ENCODE results near the gene PINK1.

Gene PINK1

GRCh38 chr1:20618550-20618949, 14.7 kb upstream of the PINK1 start:
- H3K36me3 ChIP-seq (replicated peaks) = no peaks in the 10 kb centered on the region
- in situ Hi-C loops (cut with MboI; ENCODE audit: low sequenced_read_pairs) = no loop called here
- H3K27me3 ChIP-seq (ENCODE audit: low read depth) = no peaks in the 10 kb centered on the region
- no peak for DNase-seq (ENCODE audit: low spot score in 2 of 2)
- H3K4me1 ChIP-seq = peaks cover 4% of the 10 kb centered on the region
- H3K4me3 ChIP-seq = no peak overlapping the region
- no peaks in the 10 kb centered on the region for H3K9me3 ChIP-seq

GRCh38 chr1:20619999-20620398, 13.3 kb upstream of the PINK1 start:
- in situ Hi-C loops (cut with MboI; ENCODE audit: low sequenced_read_pairs) = no loop called here
- DNase-seq (ENCODE audit: low spot score in 2 of 2) = no peak
- Histone ChIP-seq H3K36me3 (replicated peaks) (no peaks in the 10 kb centered on the region), H3K9me3 (no peaks in the 10 kb centered on the region), H3K4me1 (peaks cover under 1% of the 10 kb centered on the region), H3K4me3 (no peak overlapping the region), H3K27me3 (ENCODE audit: low read depth) (no peaks in the 10 kb centered on the region)

GRCh38 chr1:20621012-20621411, 12.2 kb upstream of the PINK1 start:
- DNase-seq (ENCODE audit: low spot score in 2 of 2) = no peak
- Histone ChIP-seq H3K4me1 (peaks cover 8% of the 10 kb centered on the region), H3K27me3 (ENCODE audit: low read depth) (no peaks in the 10 kb centered on the region), H3K4me3 (no peak overlapping the region), H3K9me3 (no peaks in the 10 kb centered on the region), H3K36me3 (replicated peaks) (no peaks in the 10 kb centered on the region)
- in situ Hi-C loops (cut with MboI; ENCODE audit: low sequenced_read_pairs) = no loop called here

- DNase-seq (ENCODE audit: low spot score in 2 of 2) = no peak
- H3K27me3 ChIP-seq (ENCODE audit: low read depth) = no peaks in the 10 kb centered on the region
- H3K9me3 ChIP-seq = no peaks in the 10 kb centered on the region
- in situ Hi-C loops (cut with MboI; ENCODE audit: low sequenced_read_pairs) = no loop called here
- H3K4me1 ChIP-seq = peaks cover 14% of the 10 kb centered on the region
- no peak overlapping the region for H3K4me3 ChIP-seq
- H3K36me3 ChIP-seq (replicated peaks) = no peaks in the 10 kb centered on the region
These were observed 8.5 kb upstream of the PINK1 start for GRCh38 chr1:20624709-20625108.

GRCh38 chr1:20625176-20626097, 7.8 kb upstream of the PINK1 start:
- Histone ChIP-seq H3K4me3 (no peak overlapping the region), H3K27me3 (ENCODE audit: low read depth) (no peaks in the 10 kb centered on the region), H3K9me3 (no peaks in the 10 kb centered on the region), H3K4me1 (peaks cover 14% of the 10 kb centered on the region), H3K36me3 (replicated peaks) (no peaks in the 10 kb centered on the region)
- in situ Hi-C loops (cut with MboI; ENCODE audit: low sequenced_read_pairs) = no loop called here
- peak; percentile 38 to 53 for DNase-seq (ENCODE audit: low spot score in 2 of 2)

GRCh38 chr1:20626098-20626427, 7.2 kb upstream of the PINK1 start:
- no peak for DNase-seq (ENCODE audit: low spot score in 2 of 2)
- H3K4me1 ChIP-seq = peaks cover 14% of the 10 kb centered on the region
- in situ Hi-C loops (cut with MboI; ENCODE audit: low sequenced_read_pairs) = no loop called here
- no peaks in the 10 kb centered on the region for H3K27me3 ChIP-seq (ENCODE audit: low read depth)
- no peak overlapping the region for H3K4me3 ChIP-seq
- H3K36me3 ChIP-seq (replicated peaks) = no peaks in the 10 kb centered on the region
- H3K9me3 ChIP-seq = no peaks in the 10 kb centered on the region

- Histone ChIP-seq H3K27me3 (ENCODE audit: low read depth) (no peaks in the 10 kb centered on the region), H3K36me3 (replicated peaks) (no peaks in the 10 kb centered on the region), H3K9me3 (no peaks in the 10 kb centered on the region), H3K4me3 (no peak overlapping the region), H3K4me1 (peaks cover 14% of the 10 kb centered on the region)
- in situ Hi-C loops (cut with MboI; ENCODE audit: low sequenced_read_pairs) = no loop called here
- DNase-seq (ENCODE audit: low spot score in 2 of 2) = no peak
These were observed 6.7 kb upstream of the PINK1 start for GRCh38 chr1:20626524-20626923.

GRCh38 chr1:20630729-20631128, 2.5 kb upstream of the PINK1 start:
- DNase-seq (ENCODE audit: low spot score in 2 of 2) = no peak
- Histone ChIP-seq H3K36me3 (replicated peaks) (no peaks in the 10 kb centered on the region), H3K9me3 (no peaks in the 10 kb centered on the region), H3K4me1 (peaks cover 24% of the 10 kb centered on the region), H3K4me3 (no peak overlapping the region), H3K27me3 (ENCODE audit: low read depth) (no peaks in the 10 kb centered on the region)
- in situ Hi-C loops (cut with MboI; ENCODE audit: low sequenced_read_pairs) = no loop called here

- in situ Hi-C loops (cut with MboI; ENCODE audit: low sequenced_read_pairs) = no loop called here
- Histone ChIP-seq H3K36me3 (replicated peaks) (no peaks in the 10 kb centered on the region), H3K4me1 (peaks cover 23% of the 10 kb centered on the region), H3K4me3 (no peak overlapping the region), H3K9me3 (no peaks in the 10 kb centered on the region), H3K27me3 (ENCODE audit: low read depth) (no peaks in the 10 kb centered on the region)
- DNase-seq (ENCODE audit: low spot score in 2 of 2) = peak; percentile 72 to 75
These were observed 872 bp upstream of the PINK1 start for GRCh38 chr1:20632386-20632785.

- H3K4me1 ChIP-seq = peaks cover 19% of the 10 kb centered on the region
- in situ Hi-C loops (cut with MboI; ENCODE audit: low sequenced_read_pairs) = no loop called here
- H3K27me3 ChIP-seq (ENCODE audit: low read depth) = no peaks in the 10 kb centered on the region
- peak overlapping the region; percentile 48 for H3K4me3 ChIP-seq
- DNase-seq (ENCODE audit: low spot score in 2 of 2) = no peak
- peaks cover 6% of the 10 kb centered on the region for H3K36me3 ChIP-seq (replicated peaks)
- no peaks in the 10 kb centered on the region for H3K9me3 ChIP-seq
These were observed 871 bp downstream of the PINK1 start for GRCh38 chr1:20634065-20634593.

- Histone ChIP-seq H3K4me1 (peaks cover 19% of the 10 kb centered on the region), H3K27me3 (ENCODE audit: low read depth) (no peaks in the 10 kb centered on the region), H3K4me3 (peak overlapping the region; percentile 48), H3K9me3 (no peaks in the 10 kb centered on the region), H3K36me3 (replicated peaks) (peaks cover 11% of the 10 kb centered on the region)
- in situ Hi-C loops (cut with MboI; ENCODE audit: low sequenced_read_pairs) = loop anchor here (5.0 kb wide), 1 partner anchor 112 kb away; no protein-coding TSS in a partner anchor
- peak; percentile 64 to 77 for DNase-seq (ENCODE audit: low spot score in 2 of 2)
These were observed 1.4 kb downstream of the PINK1 start for GRCh38 chr1:20634594-20635084.

- Histone ChIP-seq H3K9me3 (no peaks in the 10 kb centered on the region), H3K4me1 (peaks cover 18% of the 10 kb centered on the region), H3K36me3 (replicated peaks) (peaks cover 11% of the 10 kb centered on the region), H3K4me3 (no peak overlapping the region), H3K27me3 (ENCODE audit: low read depth) (no peaks in the 10 kb centered on the region)
- in situ Hi-C loops (cut with MboI; ENCODE audit: low sequenced_read_pairs) = loop anchor here (5.0 kb wide), 1 partner anchor 115 kb away; no protein-coding TSS in a partner anchor
- DNase-seq (ENCODE audit: low spot score in 2 of 2) = no peak
These were observed 3.6 kb downstream of the PINK1 start for GRCh38 chr1:20636785-20637347.

- Histone ChIP-seq H3K4me1 (no peaks in the 10 kb centered on the region), H3K9me3 (no peaks in the 10 kb centered on the region), H3K27me3 (ENCODE audit: low read depth) (no peaks in the 10 kb centered on the region), H3K36me3 (replicated peaks) (peaks cover 15% of the 10 kb centered on the region), H3K4me3 (no peak overlapping the region)
- in situ Hi-C loops (cut with MboI; ENCODE audit: low sequenced_read_pairs) = no loop called here
- DNase-seq (ENCODE audit: low spot score in 2 of 2) = peak; percentile 58 to 69
These were observed 6.9 kb downstream of the PINK1 start for GRCh38 chr1:20640183-20640597.

- DNase-seq (ENCODE audit: low spot score in 2 of 2) = no peak
- Histone ChIP-seq H3K36me3 (replicated peaks) (peaks cover 15% of the 10 kb centered on the region), H3K27me3 (ENCODE audit: low read depth) (no peaks in the 10 kb centered on the region), H3K4me1 (no peaks in the 10 kb centered on the region), H3K9me3 (no peaks in the 10 kb centered on the region), H3K4me3 (no peak overlapping the region)
- in situ Hi-C loops (cut with MboI; ENCODE audit: low sequenced_read_pairs) = no loop called here
These were observed 8.7 kb downstream of the PINK1 start for GRCh38 chr1:20641975-20642374.
